WTC11 (cell line): ENCODE data around the gene PRR23E.

Source experiments
- CTCF ChIP-seq: fragments of 200-600 bp; IDR thresholded peaks from 2 replicates; pipeline ENCODE4 v1.8.0; 2022; ENCODE audit warnings: antibody characterized with exemption
- FOXJ3 ChIP-seq: sonication (generic); formaldehyde crosslinking; IDR thresholded peaks from 2 replicates; pipeline ENCODE4 v1.9.0; 2021; ENCODE audit warnings: missing genetic modification reagents, mild to moderate bottlenecking, borderline replicate concordance
- IRF2 ChIP-seq: sonication (generic); formaldehyde crosslinking; IDR thresholded peaks from 2 replicates; pipeline ENCODE4 v1.8.0; 2022; ENCODE audit warnings: low read depth, missing genetic modification reagents, borderline replicate concordance
- NR2C2 ChIP-seq: sonication (generic); formaldehyde crosslinking; IDR thresholded peaks from 2 replicates; pipeline ENCODE4 v1.8.0; 2022; ENCODE audit warnings: mild to moderate bottlenecking, missing genetic modification reagents
- TF ChIP-seq, protein P1 (sequence below): sonication (generic); formaldehyde crosslinking; IDR thresholded peaks from 2 replicates; pipeline ENCODE4 v1.8.1; 2022; ENCODE audit warnings: mild to moderate bottlenecking, missing genetic modification reagents, moderate library complexity, borderline replicate concordance
- TF ChIP-seq, protein P2 (sequence below): sonication (generic); formaldehyde crosslinking; conservative IDR thresholded peaks from 2 replicates; pipeline ENCODE4 v1.8.1; 2022; ENCODE audit warnings: mild to moderate bottlenecking, missing genetic modification reagents

GRCh38 chr3:127217596-127218453 is 24.9 kb downstream of the PRR23E start:
- TF ChIP-seq IRF2 (CRISPR knock-in tag) (no peak), NR2C2 (CRISPR knock-in tag) (no peak), CTCF (no peak), FOXJ3 (CRISPR knock-in tag) (no peak)
- TF ChIP-seq, protein P1, sequence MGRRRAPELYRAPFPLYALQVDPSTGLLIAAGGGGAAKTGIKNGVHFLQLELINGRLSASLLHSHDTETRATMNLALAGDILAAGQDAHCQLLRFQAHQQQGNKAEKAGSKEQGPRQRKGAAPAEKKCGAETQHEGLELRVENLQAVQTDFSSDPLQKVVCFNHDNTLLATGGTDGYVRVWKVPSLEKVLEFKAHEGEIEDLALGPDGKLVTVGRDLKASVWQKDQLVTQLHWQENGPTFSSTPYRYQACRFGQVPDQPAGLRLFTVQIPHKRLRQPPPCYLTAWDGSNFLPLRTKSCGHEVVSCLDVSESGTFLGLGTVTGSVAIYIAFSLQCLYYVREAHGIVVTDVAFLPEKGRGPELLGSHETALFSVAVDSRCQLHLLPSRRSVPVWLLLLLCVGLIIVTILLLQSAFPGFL (CRISPR knock-in tag), result no peak
- TF ChIP-seq, protein P2, sequence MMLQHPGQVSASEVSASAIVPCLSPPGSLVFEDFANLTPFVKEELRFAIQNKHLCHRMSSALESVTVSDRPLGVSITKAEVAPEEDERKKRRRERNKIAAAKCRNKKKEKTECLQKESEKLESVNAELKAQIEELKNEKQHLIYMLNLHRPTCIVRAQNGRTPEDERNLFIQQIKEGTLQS (CRISPR knock-in tag), result no peak
